ENCODE data around the gene FRMD4A. TPM values are rescaled to one million over a fixed set of nuclear protein-coding genes. Genes with fewer than 3 reads are reported as not detected.

Gene FRMD4A
- polyA plus RNA-seq, 1 donor (not counting 4 experiments of a cell fraction or from before 2014, with no cell fraction given), result 12.9 TPM

DNA sequence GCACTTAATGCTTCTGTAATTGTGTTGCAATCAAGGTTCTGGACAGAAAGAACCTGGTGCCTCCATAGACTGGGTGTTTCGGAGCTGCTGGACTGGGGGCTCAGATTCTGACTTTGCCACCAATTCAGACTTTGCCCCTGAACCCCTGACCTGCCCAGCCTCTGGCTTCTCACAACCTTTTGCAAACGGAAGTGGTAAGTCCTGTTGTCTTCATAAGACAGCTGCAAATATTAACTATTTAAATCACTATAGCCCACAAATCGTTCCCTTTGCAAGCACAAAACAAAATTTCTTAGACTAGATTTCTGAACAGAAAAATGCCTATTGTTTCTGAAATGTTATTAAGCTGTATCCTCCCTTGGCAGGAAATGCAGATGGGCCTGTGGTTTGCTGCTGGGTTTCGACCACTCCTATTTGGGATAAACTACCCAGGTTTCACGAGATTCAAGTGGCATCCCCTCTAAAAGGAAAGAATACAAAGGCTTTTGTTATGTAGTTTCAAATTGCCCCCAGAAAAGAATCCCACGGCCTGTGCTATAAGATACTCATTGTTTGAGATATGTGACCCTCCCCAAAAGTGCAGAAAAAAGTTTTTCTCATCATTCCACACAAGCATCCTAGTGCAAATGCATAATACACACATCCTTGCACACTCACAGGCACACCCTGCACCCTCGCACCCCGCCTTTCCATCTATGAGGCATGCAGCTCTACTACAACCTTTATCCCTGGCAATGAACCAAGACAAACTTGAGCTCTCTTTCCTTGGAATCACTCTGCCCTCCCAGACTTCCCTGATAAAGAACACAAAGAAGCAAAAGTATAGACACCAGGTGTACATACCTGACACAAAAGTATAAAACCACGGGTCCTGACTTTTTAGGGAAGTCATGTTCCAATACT lies 534.8 kb downstream of the FRMD4A start:
- Histone ChIP-seq H3K9me3 (ENCODE audit: control insufficient read depth, low read depth, low read length) (no peaks in the 10 kb centered on the region), H3K4me1 (ENCODE audit: control insufficient read depth, extremely low read depth, insufficient read depth, low read length) (no peaks in the 10 kb centered on the region), H2AFZ (ENCODE audit: control insufficient read depth, low read length) (no peak overlapping the region), H3K4me3 (ENCODE audit: control insufficient read depth in 2 of 3, extremely low read depth in 1 of 3, insufficient read depth in 2 of 3, low read depth in 1 of 3, low read length in 3 of 3) (no peak overlapping the region), H4K20me1 (ENCODE audit: control insufficient read depth, extremely low read depth, insufficient read depth, low read length) (no peaks in the 10 kb centered on the region), H3K9me1 (ENCODE audit: control insufficient read depth, extremely low read depth, insufficient read depth, low read length) (no peaks in the 10 kb centered on the region), H3K79me2 (ENCODE audit: control insufficient read depth, insufficient read depth, low read length) (no peaks in the 10 kb centered on the region), H3K9ac (ENCODE audit: control insufficient read depth, extremely low read depth, insufficient read depth, low read length) (no peak overlapping the region), H3K27ac (ENCODE audit: control insufficient read depth, insufficient read depth, low read length) (no peak overlapping the region), H3K27me3 (ENCODE audit: control insufficient read depth, extremely low read depth, insufficient read depth, low read length) (no peaks in the 10 kb centered on the region), H3K36me3 (ENCODE audit: control insufficient read depth in 2 of 2, extremely low read depth in 1 of 2, insufficient read depth in 2 of 2, low read length in 2 of 2) (no peaks in the 10 kb centered on the region), H3K4me2 (ENCODE audit: control insufficient read depth, extremely low read depth, insufficient read depth, low read depth, low read length) (no peak overlapping the region)
- no peak for TF ChIP-seq EZH2 (IDR thresholded peaks at IDR 0.05; ENCODE audit: low read length)
- TF ChIP-seq, protein P1, sequence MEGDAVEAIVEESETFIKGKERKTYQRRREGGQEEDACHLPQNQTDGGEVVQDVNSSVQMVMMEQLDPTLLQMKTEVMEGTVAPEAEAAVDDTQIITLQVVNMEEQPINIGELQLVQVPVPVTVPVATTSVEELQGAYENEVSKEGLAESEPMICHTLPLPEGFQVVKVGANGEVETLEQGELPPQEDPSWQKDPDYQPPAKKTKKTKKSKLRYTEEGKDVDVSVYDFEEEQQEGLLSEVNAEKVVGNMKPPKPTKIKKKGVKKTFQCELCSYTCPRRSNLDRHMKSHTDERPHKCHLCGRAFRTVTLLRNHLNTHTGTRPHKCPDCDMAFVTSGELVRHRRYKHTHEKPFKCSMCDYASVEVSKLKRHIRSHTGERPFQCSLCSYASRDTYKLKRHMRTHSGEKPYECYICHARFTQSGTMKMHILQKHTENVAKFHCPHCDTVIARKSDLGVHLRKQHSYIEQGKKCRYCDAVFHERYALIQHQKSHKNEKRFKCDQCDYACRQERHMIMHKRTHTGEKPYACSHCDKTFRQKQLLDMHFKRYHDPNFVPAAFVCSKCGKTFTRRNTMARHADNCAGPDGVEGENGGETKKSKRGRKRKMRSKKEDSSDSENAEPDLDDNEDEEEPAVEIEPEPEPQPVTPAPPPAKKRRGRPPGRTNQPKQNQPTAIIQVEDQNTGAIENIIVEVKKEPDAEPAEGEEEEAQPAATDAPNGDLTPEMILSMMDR (optimal IDR thresholded peaks at IDR 0.05 in 1 of 3, IDR thresholded peaks at IDR 0.05 in 1 of 3, conservative IDR thresholded peaks at IDR 0.05 in 1 of 3; ENCODE audit: extremely low read depth in 1 of 3, insufficient read depth in 2 of 3, low read length in 3 of 3), result no peak
- no peak for FAIRE-seq
- dilution Hi-C loops (cut with MboI; ENCODE audit: extremely low pct_ligation_motif_present, low sequenced_read_pairs), result no loop called here
- DNase-seq (ENCODE audit: low read depth, low spot score), result no peak

- H3K27ac ChIP-seq (ENCODE audit: control insufficient read depth, insufficient read depth, low read length), result no peak overlapping the region
- DNase-seq (ENCODE audit: low read depth, low spot score) (no peak), FAIRE-seq (no peak)
- no peak overlapping the region for H2AFZ ChIP-seq (ENCODE audit: control insufficient read depth, low read length)
- H3K4me1 ChIP-seq (ENCODE audit: control insufficient read depth, extremely low read depth, insufficient read depth, low read length), result no peaks in the 10 kb centered on the region
- H3K4me3 ChIP-seq (ENCODE audit: control insufficient read depth in 2 of 3, extremely low read depth in 1 of 3, insufficient read depth in 2 of 3, low read depth in 1 of 3, low read length in 3 of 3), result no peak overlapping the region
- no peaks in the 10 kb centered on the region for H4K20me1 ChIP-seq (ENCODE audit: control insufficient read depth, extremely low read depth, insufficient read depth, low read length)
- H3K9me1 ChIP-seq (ENCODE audit: control insufficient read depth, extremely low read depth, insufficient read depth, low read length), result no peaks in the 10 kb centered on the region
- H3K4me2 ChIP-seq (ENCODE audit: control insufficient read depth, extremely low read depth, insufficient read depth, low read depth, low read length), result no peak overlapping the region
- no peaks in the 10 kb centered on the region for H3K9me3 ChIP-seq (ENCODE audit: control insufficient read depth, low read depth, low read length)
- no peaks in the 10 kb centered on the region for H3K36me3 ChIP-seq (ENCODE audit: control insufficient read depth in 2 of 2, extremely low read depth in 1 of 2, insufficient read depth in 2 of 2, low read length in 2 of 2)
- no peaks in the 10 kb centered on the region for H3K27me3 ChIP-seq (ENCODE audit: control insufficient read depth, extremely low read depth, insufficient read depth, low read length)
- H3K79me2 ChIP-seq (ENCODE audit: control insufficient read depth, insufficient read depth, low read length), result no peaks in the 10 kb centered on the region
- dilution Hi-C loops (cut with MboI; ENCODE audit: extremely low pct_ligation_motif_present, low sequenced_read_pairs), result no loop called here
- no peak overlapping the region for H3K9ac ChIP-seq (ENCODE audit: control insufficient read depth, extremely low read depth, insufficient read depth, low read length)
- TF ChIP-seq, protein P1 (optimal IDR thresholded peaks at IDR 0.05 in 1 of 3, IDR thresholded peaks at IDR 0.05 in 1 of 3, conservative IDR thresholded peaks at IDR 0.05 in 1 of 3; ENCODE audit: extremely low read depth in 1 of 3, insufficient read depth in 2 of 3, low read length in 3 of 3), result no peak
- TF ChIP-seq EZH2 (IDR thresholded peaks at IDR 0.05; ENCODE audit: low read length), result no peak
Observed at GRCh38 chr10:13794992-13795612, 535.6 kb downstream of the FRMD4A start.
